HS-5 (cell line): ENCODE data around the gene ID1.
"Not testable (repeated sequence)": the region's sequence is repeated elsewhere in the genome, so short reads cannot be mapped to it uniquely, and the experiment has no call there.

Source experiments
- DNase-seq: peaks from one replicate; pipeline ENCODE4 v3.0.0-alpha.2; 2012; ENCODE audit warnings: low read depth

Gene ID1

DNA sequence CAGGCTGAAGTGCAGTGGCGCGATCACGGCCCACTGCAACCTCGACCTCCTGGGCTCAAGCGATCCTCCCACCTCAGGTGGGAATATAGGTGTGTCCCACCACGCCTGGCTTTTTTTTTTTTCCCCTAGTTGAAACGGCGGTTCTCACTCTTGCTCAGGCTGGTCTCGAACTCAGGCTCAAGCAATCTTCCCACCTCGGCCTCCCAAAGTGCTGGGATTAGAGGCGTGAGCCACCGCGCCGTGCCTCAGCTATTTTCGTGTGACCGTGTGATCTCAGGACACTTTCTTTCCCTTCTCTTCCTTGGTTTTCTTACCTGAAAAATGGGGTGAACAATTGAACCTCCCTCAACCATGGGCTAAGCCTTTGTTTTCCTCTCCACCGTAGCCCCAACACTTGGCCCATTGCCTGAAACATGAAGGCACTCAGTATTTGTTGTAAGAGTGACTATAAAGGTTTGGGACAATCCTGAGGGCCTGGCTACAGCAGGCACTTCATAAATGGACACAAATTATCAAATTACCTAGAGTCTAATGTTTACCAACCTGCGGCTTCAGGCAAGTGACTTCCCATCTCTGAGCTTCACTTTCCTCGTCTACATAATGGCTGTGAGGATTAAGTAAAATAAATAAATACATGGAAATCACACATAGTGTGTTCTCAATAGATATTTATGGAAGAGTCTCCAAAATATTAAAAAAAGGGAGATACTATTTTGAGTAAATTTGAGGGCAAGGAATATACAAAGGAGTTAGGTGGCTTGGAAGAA lies 31.4 kb upstream of the ID1 start:
- DNase-seq = no peak

DNA sequence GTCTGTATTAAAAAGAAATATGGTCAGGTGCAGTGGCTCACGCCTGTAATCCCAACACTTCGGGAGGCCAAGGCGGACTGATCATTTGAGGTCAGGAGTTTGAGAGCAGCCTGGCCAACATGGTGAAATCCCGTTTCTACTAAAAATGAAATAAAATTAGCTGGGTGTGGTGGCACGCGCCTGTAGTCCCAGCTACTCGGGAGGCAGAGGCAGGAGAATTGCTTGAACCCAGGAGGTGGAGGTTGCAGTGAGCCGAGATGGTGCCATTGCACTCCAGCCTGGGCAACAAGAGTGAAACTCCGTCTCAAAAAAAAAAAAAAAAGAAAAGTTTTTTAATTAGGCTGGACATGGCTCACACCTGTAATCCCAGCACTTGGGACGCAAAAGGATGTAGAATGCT lies 30.1 kb upstream of the ID1 start:
- not testable (repeated sequence) for DNase-seq

DNA sequence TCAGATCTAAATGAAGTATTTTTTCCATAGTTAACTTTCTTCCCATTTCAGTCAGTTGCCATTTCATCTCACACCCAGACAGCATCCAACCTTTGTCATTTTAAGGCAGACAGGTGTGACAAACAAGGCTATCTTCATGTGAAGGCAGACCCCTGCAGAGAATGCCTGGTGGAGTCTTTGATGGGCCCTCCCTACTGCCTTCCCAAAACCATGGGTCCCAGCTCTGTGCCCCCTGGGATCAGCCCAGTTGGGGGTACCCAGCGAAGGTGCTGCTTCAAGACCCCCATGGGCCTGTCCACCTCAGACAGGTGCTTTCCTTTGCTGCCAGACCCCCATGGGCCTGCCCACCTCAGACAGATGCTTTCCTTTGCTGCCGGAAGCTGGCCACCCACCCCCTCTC lies 28.3 kb upstream of the ID1 start:
- no peak for DNase-seq

DNA sequence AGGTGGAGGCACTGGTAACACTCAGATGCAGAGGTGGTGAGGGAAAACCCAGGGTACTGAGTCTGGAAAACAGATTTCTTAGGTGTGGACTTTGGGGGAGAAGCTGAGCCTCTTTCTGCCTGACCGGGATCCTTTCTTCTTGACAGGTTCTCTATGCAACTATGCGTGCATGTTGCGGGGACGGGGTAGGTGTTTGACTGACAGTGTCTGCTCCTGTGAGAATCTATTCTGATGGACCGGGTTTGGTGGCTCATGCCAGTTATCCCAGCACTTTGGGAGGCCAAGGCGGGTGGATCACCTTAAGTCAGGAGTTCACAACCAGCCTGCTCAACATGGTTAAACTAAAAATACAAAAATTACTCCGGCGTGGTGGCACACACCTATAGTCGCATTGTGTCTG lies 27.9 kb upstream of the ID1 start:
- DNase-seq = no peak

DNA sequence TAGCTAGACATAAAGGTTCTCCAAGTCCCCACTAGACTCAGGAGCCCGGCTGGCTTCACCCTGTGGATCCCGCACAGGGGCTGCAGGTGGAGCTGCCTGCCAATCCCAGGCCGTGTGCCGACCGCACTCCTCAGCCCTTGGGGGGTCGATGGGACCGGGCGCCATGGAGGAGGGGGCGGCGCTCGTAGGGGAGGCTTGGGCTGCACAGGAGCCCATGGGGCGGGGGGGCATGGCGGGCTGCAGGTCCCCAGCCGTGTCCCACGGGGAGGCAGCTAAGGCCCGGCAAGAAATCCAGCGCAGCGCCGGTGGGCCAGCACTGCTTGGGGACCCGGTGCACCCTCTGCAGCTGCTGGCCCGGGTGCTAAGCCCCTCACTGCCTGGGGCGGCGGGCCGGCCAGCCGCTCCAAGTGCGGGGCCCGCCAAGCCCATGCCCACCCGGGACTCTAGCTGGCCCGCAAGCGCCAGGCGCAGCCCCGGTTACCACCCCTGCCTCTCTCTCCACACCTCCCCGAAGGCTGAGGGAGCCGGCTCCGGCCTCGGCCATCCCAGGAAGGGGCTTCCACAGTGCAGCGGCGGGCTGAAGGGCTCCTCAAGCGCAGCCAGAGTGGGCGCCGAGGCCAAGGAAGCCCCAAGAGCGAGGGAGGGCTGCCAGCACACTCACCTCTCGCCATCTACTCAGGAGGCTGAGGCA lies 26.5 kb upstream of the ID1 start:
- DNase-seq = no peak

DNA sequence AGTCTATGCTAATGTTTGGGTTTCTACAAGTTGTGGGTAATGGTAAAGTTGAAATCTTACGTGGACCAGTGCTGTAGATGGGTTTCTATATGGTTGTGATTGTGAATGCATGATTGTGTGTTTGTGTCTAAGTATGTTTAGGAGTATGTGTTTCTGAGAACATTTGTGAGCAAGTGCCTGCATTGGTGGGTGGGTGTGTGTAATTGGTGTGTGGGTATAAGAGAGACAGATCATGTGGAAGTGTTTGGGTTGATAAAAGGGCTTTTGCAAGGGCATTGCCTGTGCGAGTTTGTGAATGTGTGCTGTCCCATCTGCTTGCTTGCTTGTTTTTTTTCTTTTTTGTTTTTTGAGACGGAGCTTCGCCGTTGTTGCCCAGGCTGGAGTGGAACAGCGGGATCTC lies 25.8 kb upstream of the ID1 start:
- DNase-seq = no peak

DNA sequence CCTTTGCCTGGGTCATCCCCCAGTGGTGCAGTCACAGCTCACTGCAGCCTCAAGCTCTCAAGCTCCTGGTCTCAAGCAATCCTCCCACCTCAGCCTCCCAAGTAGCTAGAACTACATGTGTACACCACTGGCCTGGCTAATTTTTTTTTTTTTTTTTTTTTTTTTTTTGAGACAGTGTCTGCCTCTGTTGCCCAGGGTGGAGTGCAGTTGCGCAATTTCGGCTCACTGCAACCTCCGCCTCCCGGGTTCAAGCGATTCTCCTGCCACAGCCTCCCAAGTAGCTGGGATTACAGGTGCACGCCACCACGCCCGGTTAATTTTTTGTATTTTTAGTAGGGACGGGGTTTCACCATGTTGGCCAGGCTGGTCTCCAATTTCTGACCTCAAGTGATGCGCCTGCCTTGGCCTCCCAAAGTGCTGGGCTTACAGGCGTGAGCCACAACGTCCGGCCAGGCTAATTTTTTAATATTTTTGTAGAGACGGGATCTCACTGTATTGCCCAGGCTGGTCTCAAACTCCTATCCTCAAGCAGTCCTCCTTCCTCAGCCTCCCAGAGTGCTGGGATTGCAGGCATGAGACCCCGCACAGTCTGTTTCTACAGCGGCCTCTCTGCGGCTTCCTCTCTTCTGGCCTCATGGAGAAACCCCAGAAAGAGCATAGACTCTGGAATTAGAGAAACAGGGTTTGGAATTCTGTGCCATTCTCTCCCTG lies 25.0 kb upstream of the ID1 start:
- not testable (repeated sequence) for DNase-seq

DNA sequence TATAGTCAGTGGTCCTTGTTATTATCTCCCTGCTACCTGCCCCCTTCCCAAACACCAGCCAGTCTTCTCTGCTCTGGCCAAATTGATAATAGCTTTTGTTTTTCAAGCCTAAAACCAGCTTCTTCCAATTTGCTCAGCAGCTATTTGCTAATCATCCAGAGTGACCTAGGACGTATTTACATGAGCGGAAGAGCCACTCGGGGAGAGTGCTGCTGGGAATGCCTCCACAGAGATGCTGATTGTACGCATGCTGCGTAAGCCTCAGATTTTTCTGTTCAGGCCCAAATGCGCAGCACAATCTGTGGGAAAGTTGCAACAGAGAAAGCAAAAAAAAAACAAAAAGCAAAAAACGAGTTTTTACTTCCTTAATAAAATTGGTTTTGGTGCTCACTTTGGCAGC lies 24.4 kb upstream of the ID1 start:
- DNase-seq = no peak

DNA sequence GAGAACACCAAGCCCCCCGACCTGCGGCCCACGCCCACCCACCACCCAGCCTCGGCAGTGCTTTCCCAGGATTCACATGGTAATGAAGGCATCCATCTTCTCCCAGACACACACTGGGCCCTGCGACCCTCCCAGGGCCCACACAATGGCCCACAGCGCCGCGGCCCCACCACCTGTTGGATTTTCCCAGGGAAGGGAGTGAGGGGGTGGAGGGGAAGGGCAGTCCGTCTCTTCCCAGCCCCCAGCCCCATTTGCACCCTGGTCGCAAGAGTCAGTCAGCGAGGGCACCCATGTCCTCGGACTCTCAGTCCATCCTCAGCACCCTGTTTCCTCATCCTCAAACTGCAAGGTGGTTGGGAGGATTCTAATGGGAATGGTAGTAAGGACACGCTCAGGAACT lies 23.7 kb upstream of the ID1 start:
- DNase-seq = no peak

DNA sequence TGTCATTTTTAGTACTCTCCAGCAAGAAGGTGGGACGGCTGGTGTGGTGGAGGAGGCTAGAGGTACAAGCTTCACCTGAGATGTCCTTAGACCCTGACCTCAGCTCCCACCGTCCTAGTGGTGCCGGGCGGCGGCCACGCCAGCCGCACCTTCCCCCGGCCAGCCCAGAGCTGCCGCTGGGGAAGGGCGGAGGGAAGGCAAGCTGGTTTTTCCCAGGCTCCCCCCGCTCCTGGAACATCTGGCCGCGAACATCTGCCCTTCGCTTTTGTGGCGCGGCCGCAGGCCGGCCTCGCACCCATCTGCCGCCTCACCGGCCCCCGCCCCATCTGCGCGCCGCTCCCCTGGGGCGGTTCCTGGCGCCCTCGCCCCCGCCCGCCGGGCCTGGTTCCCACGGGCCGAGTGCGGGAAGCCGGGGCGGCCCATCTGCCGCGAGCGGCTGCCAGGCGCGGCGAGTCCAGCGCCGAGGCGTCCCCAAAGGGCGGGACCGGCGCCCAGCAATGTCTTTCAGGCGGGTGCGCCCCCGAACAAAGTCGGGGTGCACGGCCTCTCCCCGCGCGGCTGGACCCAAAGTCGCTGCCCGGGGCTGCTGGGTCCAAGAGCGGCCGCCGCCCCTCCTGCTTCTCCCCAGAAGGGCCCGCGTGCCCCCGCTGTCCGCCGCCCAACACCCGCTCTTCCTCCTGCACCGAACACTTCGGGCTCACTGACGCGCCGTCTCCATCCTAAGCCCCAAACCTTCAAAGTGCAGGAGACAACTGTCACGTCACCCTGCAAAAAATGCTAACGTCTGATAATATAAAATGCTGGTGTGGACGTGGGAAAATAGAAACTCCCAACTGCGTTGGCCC lies 17.3 kb upstream of the ID1 start:
- DNase-seq = no peak

DNA sequence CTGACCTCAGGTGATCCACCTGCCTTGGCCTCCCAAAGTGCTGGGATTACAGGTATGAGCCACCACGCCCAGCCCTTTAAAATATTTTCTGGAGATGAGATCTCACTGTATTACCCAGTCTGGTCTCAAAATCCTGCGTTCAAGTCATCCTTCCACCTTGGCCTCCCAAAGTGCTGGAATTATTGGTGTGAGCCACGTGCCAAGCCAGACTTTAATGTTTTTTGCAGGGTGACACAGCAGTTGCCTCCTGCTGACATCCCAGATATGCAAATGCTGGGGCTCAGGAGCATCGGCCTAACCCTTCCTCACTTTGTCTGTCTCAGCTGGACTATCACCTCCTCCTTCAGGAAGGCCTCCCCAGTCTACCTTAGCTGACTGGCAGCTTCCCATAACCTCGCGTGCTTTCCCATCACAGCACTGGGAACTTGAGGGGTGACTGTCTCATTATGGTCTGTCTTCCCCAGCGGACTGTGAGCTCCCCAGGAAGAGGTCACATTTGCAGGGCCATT lies 14.3 kb upstream of the ID1 start:
- DNase-seq = no peak

DNA sequence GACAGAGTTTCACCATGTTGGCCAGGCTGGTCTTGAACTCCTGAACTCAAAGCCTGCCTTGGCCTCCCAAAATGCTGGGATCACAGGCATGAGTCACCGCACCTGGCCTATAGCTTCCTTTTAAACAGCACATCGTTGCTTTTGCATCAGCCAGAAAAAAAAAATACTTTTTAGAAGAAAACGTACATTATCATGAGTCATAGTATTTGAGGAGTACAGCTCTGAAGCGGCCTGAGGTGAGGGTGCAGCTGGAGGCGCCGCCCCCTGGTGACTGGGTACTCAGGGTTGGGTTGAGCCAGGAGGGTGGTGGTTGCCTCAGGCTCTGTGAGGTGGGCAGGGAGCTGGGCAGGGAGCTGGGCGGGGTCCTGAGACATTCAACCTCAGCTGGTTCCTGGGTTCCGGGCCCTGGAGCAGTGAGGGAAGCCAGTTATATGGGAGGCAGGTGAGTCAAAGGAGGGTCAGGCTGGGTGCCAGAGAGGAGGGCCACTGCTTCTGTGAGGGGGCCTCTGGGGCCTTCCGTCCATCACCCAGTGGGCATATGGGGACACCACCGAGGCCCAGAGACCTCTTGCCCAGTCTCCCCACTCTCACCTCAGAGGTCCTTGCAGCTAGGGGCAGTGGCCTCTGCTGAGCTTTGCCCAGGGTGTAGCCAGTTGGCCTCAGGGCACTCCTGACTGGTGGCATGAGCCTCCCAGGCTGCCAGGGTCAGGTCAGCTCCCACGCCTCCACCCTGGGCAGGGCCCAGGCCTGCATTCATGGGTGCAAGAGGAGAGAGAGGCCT lies 11.7 kb upstream of the ID1 start:
- DNase-seq = peak; percentile 89

DNA sequence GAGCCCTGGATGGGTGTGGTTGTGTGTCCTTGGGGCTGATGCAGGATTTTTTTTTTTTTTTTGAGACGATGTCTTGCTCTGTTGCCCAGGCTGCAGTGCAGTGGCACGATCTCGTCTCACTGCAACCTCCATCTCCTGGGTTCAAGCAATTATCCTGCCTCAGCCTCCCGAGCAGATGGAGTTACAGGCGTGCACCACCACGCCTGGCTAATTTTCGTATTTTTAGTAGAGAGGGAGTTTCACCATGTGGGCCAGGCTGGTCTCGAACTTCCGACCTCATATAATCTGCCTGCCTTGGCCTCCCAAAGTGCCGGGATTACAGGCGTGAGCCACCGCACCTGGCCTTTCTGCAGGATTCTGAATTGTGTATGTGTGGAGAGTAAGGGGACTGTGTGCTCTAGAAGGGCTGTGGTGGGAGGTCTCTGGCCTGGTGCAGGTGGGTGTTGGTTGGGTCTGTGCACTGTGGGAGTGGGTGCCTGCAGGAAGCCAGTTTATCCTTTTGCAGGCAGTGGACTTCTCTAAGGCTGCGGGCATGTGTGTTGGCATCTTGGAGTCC lies 11.0 kb upstream of the ID1 start:
- no peak for DNase-seq

DNA sequence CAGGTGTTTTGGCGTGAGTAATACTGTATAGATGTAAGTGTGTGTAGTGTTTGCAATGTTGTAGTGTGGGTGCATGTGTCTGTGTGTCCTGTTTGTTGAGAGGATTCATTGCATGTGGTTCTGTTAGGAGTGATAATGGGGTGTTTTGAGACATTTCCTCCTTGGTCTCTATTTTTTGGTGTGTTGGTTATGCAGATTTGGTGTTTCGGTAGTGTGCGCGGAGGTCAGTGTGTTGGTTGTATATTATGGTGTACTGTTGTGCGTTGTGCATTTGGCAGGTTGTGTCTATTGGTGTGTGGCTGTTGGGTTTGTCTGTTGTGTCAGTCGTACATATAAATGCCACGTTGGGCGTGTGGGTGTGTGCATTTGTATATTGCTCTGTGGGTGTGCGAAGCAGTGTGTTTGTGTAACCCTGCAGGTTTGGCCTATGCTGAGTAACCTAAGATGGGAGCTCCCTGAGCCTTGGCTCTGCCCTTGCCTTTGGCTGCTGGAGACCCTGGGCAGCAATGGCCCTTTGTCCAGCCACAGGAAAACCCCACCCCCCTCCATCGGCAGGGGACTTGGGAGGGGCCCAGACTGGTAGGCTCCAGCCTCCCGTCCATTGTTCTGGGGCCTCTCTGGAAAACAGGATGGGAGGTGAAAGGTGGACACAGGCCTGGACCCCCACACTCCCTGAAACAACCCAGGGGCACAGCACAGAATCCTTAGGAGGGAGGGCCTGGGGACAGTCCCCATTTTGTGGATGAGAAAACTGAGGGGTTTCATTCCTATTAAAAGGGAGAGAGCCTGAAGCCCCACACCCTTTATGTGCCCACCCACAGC lies 10.3 kb upstream of the ID1 start:
- DNase-seq = no peak

DNA sequence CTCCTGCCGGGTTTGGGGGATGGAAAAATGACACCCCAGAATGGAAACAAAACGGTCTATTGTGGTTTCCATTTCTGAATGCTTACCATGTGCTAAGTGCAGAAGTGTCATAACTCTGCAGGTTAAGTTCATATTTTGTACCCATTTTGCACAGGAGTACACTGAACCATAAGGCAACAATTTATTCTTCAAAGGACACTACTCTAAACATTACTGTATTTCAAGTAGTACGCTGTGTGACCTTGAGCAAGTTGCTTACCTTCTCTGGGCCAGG lies 9.8 kb upstream of the ID1 start:
- no peak for DNase-seq

DNA sequence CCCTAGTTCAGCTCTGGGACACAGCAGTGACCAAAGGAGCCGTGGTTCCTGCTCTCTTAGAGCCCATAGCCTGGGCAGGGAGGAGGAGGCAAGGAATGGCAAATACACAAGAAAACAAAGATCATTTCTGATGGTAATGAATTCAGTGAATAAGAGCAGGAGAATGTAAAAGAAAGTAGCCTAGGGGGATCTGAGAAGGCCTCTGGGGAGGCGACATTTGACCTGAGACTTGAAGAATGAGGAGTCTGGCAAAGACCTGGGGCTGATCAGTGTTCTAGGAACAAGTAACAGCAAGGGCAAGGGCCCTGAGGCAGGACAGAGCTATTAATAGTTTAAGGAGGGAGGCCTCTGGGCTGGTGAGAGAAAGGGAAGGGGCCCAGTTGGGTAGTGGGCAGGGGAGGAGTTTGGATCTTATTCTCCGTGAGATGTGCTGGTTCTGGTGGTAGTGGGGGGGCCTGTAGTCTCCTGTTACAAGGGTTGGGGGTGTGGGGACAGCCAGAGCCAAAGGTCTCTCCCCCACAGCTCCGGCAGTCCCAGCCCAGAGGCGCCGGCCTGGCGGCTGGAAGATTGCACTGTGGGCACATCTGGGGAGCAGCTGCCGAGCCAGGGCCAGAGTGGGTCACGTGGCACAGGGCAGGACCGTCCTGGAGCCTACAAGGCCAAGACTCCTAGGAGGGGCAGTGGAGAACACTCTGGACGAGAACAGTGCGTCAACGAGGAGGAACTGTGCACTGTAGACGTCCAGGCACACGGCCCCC lies 9.3 kb upstream of the ID1 start:
- DNase-seq = peak; percentile 81

DNA sequence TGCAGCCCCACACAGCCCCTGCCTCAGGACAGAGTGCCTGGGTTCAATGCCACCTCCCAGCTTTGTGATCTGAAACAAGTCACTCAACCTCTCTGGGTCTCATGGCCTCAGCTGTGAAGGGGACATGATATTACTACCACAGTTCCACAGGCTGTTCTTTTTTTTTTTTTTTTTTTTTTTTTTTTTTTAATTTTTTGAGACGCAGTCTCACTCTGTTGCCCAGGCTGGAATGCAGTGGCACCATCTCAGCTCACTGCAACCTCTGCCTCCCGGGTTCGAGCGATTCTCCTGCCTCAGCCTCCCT lies 8.7 kb upstream of the ID1 start:
- DNase-seq = not testable (repeated sequence)

DNA sequence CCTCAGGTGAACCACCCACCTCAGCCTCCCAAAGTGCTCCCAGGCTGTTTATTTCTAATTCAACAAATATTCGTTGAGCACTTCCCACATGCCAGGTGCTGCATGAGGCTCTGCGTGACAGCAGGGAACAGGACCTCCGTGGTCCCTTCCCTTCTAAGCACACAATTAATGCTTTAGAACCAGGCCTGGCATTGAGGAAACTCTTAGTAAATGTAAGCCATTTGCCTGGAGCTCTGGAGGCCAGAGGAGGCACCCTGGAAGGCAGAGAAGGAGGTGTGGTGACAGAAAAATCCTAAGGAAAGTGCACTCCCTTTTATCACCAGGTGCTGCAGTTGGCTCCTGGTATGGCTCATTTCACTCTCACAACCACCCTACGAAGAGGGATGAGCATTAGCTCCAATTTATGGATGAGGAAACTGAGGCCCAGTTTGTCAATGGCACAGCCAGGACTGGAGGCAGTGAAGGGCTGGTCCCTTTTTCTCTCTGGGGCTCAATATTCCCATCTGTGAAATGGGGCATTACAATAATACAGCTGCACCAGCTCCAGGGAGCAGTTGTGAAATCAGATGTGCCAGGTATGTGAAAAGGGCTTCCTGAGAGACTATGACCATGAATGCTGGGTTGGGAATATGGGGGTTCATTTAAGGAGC lies 8.1 kb upstream of the ID1 start:
- DNase-seq = no peak

DNA sequence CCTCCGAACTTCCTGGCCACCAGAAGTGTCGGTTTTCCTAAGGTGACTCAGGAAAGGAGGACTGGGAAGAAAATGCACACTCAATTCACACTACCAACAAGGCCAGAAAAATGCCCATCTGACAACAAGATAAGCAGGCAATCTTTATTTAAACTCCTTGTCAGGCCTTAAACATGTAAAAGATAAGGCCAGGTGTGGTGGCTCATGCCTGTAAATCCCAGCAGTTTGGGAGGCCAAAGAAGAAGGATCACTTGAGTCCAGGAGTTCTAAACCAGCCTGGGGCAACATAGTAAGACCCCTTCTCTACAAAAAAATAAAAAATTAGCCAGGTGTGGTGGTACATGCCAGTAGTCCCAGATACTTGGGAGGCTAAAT lies 7.6 kb upstream of the ID1 start:
- no peak for DNase-seq
